Hindlimb muscle (tissue), 1 donor: ENCODE results near the gene SRBD1. TPM values are rescaled to one million over a fixed set of nuclear protein-coding genes. Genes with fewer than 3 reads are reported as not detected.

Source experiments
- DNase-seq: peaks from one replicate; pipeline ENCODE4 v3.0.0-alpha.2; 2013
- polyA plus RNA-seq: library from polyadenylated mRNA; unstranded; fragments of 120-200 nt; gene quantifications from one replicate; pipeline ENCODE4 v1.2.1, GENCODE V29; 2013; ENCODE audit not compliant: insufficient read length

SRBD1 gene
- polyA plus RNA-seq, 1 donor, result 10.6 TPM

DNA sequence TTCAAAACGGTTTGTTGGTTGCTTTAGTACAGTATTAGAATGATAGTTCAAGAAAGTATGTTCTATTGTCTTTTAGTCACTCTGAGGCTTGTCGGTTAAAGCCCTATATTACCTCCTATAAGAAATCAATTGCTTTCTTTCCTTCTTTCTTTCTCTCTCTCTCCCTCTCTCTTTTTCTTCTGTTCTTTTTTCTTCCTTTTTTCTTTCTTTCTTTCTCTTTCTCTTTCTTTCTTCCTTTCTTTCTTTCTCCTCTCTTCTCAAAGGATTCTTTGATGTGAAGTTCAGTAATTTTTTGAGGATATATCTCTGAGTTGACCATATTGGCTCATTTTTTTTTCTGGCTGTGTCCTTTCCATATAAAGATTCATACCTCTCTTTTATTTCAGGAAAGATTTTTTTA lies 249.4 kb downstream of the SRBD1 start:
- DNase-seq, result no peak

- DNase-seq, result no peak
These were observed 256.3 kb downstream of the SRBD1 start for GRCh38 chr2:45354776-45355175.

DNA sequence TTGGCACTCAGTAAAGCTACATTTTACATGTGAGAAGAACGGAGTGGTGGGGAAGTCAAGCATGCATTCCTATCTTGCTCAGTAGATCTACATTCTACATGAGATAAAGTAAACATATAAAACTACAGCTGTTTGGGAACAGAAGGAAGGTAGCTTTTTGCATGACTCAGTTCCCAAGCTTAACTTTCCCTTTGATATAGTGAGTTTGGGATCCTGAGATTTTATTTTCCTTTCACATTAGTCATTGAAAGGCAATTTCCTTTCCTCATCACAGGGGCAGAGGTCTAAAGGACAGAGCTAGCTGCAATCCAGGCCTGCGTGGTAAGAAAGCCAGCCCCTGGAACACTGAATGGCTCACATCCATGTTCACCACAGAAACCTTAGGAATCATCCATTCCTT lies 257.2 kb downstream of the SRBD1 start:
- DNase-seq, result no peak

DNA sequence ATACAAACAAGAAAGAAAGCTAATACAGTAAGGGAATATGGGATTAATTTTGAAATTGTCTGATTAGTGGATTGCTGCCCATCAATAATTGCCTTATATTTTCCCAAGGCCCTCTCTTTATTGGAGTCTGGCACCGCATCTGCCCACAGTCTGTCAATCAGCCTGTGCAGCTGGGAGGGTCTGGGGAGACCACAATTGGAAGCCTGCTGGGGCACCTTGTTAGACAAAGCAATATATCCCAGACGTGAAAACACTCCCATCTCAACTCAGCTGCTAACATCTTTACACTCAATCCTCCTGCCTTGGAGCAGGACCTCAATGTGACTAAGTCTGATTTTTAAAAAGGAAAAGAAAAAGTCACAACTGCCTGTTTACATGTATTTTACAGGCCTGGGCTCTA lies 258.6 kb downstream of the SRBD1 start:
- no peak for DNase-seq

DNA sequence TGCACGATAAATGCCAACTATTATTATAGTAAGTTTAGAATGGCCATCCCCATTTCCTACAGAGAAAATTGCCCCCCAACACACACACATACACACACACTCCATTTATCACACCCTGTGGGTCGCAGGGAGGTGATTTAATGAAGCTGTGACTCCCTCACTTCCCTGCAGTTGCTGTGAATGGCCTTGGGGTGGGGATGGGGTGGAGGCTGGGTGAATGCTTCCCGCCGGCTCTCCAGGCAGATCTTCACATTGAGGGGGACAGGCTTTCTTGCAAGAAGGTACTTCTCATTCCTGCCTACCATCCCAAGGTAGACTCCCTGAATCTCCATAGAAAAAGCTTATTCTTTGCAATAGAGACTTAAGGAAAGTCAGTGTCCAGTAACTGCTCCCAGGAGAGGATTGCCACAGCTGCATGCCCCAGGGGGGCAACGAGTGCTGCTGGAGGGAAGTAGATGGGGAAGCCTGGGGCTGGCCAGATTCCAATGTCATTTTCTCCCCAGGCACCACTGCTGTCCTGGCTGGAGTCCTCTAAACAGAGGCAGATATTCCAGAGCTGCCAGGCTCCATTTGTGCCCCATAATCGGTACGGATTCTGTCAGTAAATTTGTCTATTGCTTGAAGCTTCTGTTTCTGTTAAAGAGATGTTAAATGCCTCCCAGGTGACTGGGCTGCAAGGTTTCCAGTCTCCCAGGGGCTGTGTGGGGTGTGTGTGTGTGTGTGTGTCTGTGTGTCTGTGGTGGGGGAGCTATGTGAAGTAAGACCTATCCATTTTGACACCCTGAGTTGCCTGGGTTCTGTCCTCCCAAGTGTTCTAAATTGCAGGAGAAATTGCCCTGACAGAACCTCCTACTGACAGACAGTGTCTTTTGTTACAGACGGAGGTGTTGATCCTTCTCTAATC lies 265.5 kb downstream of the SRBD1 start:
- no peak for DNase-seq

DNA sequence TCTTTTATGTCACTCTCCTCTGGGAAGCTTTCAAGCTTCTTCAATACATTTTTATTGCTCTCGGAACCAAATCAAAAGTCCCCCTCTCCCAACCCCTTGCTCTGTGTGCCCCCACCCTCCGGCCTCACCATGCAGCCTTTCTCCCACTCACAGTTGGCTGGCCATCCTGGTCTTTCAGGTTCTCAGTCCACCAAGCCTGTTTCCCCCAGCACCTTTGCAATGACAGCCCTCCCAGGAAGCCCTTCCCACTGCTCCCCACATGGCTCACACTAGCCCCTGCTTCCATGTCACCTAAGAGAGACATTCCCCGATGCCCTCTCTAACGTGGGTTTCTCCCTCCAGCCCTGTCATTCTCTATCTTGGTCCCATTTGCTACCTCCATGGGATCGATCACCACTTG lies 266.6 kb downstream of the SRBD1 start:
- no peak for DNase-seq

- no peak for DNase-seq
These were observed 267.0 kb downstream of the SRBD1 start for GRCh38 chr2:45344071-45344470.

- DNase-seq, result no peak
These were observed 267.6 kb downstream of the SRBD1 start for GRCh38 chr2:45343251-45344017.

GRCh38 chr2:45340318-45340717 lies 270.7 kb downstream of the SRBD1 start:
- peak; percentile 67 for DNase-seq

- no peak for DNase-seq
These were observed 271.8 kb downstream of the SRBD1 start for GRCh38 chr2:45339253-45339652.

Other genes starting within 250 kb of the SRBD1 start
- 4.6 TPM for gene PRKCE, start 40.4 kb upstream of the SRBD1 start, polyA plus RNA-seq